GM21526 (cell line): Measurements from ENCODE around the gene RECK.
A peak's percentile ranks its signal among the peaks of the same experiment; 100 is the strongest.
"Not testable (repeated sequence)": the region's sequence is repeated elsewhere in the genome, so short reads cannot be mapped to it uniquely, and the experiment has no call there.

Experiments used
- ATAC-seq: cut with Tn5 transposase; IDR thresholded peaks from one replicate; pipeline ENCODE4 v1.9.1; 2021; ENCODE audit warnings: moderate library complexity; ENCODE audit not compliant: unreplicated experiment, low FRiP score

The RECK gene

GRCh38 chr9:36150574-36151315 lies 114.0 kb downstream of the RECK start:
- no peak for ATAC-seq

DNA sequence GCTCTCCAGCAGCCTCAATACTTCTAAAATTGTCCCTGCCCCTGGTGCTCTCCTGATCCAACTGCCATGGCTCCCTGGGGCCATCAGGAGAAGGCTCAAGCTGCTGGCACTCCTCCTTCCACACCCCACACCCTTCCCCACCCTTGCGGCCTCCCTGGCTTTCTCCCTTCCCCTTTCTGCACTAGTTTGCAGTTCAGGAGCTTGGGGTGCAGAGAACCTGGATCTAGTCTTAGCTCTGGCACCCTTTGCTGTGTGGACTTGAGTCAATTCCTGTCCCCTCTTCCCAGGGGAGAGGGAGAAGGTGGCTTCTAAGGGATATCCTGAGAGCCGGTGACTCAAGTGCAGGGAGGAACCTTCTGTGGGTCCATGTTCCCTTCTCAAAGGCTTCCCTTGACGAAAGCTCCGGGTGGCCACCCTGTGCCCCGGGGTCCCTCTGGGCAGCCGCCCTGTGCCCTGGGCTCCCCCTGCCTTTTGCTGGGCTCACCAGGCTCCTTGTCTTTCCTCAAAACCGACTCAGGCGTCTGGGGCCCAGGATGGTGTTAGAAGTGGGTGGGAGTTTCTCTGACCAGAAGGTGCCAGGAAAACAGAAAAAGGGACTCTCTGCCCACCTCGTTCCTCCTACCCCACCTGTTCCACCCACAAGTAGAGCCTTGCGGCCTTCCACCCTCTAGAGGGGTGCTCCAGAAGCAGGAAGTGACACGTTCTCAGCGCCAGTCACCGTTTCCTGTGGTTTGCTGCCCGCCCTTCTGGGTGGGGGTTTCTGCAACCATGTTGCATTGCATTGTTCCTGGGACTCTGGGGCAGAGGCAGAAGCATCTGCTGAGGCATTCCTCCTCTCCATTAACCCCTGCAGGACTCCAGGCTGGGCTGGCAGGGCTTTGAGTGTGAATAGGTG lies 114.8 kb downstream of the RECK start:
- peak; percentile 77 for ATAC-seq

GRCh38 chr9:36152741-36153438 lies 116.2 kb downstream of the RECK start:
- ATAC-seq = no peak

DNA sequence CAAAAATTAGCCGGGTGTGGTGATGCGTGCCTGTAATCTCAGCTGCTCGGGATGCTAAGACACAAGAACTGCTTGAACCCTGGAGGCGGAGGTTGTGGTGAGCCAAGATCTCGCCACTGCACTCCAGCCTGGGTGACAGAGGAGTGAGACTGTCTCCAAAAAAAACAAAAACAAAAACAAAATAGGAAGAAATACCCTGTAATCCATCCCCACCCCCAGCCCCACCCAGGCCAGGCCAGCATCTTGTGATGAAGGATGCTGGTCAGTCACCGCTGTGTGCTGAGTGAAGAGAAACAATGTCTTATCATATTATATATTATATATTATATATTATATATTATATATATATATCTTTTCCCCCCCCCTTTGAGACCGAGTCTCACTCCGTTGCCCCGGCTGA lies 117.0 kb downstream of the RECK start:
- no peak for ATAC-seq

DNA sequence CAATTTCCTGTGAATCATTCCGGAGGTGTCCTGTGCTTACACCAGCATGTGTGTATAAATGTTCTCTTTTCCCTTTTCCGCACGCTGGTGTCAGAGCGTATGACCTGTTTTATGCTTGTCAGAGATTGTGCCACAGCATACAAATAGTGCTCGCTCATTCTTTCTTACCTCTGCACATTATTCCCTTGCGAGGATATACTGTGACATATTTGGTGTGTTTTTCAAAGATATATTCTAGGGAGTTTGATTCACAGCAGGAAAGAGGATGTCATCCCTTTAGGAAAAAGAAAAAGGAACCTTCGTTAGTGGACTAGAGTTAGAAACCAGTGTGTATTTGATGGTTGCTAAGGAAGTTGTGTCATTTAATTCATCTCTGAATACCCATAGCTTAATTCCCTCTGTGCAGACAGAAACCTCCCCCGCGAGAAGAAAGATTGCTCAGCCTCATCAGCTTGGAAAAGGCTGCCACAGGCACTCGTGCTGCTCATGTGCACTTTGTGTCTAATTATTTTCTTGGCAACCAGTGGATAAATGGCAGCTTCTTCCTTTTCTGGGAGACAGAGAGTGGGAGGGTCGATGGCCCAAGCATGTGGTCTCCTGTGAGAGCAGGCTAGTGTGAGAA lies 117.7 kb downstream of the RECK start:
- no peak for ATAC-seq

DNA sequence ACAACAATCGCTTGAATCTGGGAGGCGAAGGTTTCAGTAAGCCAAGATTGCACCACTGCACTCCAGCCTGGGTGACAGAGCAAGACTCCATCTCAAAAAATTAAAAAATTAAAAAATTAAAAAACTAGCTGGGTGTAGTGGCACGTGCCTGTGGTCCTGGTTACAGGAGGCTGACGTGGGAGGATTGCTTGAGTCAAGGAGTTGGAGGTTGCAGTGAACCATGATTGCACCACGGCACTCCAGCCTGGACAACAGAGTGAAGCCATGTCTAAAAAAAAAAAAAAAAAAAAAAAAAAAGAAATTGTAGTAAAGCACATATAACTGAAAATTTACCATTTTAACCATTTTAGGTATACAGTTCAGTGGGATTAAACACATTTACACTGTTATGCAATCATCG lies 119.4 kb downstream of the RECK start:
- ATAC-seq = no peak

GRCh38 chr9:36158122-36158521 lies 121.4 kb downstream of the RECK start:
- no peak for ATAC-seq

DNA sequence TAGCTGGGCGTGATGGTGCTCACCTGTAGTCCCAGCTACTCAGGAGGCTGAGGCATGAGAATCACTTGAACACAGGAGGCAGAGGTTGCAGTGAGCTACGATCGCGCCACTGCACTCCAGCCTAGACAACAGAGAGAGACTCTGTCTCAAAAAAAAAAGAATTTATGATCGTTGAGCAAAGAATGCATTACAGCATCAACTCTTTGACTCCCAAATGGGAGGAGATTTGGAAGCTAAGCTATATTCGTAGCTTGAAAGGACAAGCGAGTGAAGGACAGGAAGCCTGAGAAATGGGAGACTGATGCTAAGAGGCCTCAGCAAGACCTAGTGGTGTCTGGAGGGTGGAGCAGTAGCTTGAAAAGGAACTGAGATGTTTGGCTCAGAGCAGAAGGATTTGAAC lies 122.2 kb downstream of the RECK start:
- ATAC-seq = no peak

- ATAC-seq = not testable (repeated sequence)
Observed at GRCh38 chr9:36159509-36159908, 122.8 kb downstream of the RECK start.

GRCh38 chr9:36160126-36160525 lies 123.4 kb downstream of the RECK start:
- not testable (repeated sequence) for ATAC-seq

GRCh38 chr9:36161187-36161586 lies 124.5 kb downstream of the RECK start:
- ATAC-seq = no peak

DNA sequence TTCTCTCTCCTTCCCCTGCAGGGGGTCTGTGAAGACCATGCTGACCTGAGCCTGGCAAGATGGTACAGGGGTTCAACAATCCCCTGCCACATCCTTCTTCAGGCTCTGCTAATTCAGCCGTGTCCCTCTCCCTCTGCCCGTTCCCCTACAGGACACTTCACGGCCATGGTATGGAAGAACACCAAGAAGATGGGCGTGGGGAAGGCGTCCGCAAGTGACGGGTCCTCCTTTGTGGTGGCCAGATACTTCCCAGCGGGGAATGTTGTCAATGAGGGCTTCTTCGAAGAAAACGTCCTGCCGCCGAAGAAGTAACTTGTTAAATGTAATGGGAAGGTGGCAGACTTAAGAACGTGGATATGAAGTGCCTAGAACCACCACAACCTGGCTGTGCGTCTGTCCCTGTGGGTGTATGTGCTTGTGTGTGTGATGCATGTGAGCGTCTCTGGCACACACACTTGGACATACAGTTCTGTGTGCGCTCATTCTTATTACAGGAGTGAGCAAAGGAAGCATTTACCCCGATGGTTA lies 125.6 kb downstream of the RECK start:
- ATAC-seq = no peak

GRCh38 chr9:36163049-36163785 lies 126.5 kb downstream of the RECK start:
- no peak for ATAC-seq

DNA sequence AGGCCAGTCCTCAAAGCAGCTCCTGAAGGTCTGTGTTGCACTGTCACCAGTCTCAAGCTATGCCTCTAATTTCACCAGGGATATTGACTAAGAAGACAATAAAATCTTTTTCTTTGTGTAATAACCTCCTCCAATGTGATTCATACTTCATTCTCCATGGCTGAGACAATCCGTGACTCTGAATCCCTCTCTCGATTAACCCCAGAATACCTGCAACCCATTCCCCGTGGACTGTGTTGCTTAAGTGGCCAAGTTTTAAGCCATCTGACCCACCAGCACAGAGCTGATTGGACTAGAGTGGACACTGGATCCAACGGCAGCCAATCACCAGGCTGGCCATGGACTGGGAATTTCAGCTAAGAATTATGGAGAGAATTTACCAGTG lies 127.1 kb downstream of the RECK start:
- no peak for ATAC-seq

DNA sequence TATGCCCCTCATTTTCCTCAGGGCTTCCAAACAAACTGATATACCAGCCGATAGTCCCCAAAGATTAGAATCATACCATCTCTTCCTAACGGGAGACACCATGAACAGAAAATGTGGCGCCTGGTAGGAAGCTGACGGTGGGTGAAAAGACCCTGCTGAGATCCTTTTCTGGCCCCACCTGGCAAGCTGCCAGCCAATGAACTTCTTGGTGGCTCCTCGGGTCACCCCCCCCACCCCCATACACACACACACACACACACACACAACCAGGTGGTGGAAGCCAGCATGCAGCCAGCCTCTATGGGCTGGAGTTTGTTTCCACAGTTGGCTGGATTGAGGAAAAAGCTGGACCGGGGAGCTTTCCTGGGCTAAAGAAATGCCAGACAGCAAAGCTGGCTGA lies 127.7 kb downstream of the RECK start:
- no peak for ATAC-seq

DNA sequence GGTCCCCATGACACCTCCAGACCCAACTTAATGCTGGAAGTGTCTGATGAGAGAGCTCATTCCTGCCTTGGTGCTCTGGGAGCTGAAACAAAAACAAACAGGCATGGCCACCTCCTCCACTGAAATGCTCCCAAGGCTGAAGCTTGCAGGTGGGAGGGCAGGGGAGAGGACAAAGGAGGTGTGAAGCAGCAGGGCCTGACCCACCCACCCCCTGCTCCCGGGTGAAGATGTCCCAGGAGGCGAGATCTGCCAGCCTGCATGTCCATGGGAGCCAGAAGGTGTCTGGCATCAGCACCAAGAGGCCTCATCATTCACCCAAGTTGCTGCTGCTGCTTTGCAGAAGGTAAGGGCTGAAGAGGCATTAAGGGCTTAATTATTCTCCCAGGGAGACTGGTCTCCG lies 128.3 kb downstream of the RECK start:
- ATAC-seq = no peak

DNA sequence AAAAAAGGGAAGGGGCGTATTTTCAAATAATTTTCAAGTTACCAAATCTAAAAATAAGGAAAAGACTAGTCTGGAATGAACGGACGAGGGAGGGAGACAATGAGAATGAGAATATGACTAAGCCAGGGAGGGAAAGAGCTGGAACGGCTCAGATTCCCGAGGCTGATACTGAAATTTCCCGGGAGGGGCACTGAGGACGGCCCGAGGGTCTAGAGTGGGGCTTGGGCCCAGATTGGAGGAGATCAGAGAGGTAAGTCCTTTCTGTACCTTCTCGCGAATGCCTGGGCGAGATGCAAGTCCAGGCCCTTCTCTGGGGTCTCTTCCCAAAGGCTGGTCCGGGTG lies 129.1 kb downstream of the RECK start:
- no peak for ATAC-seq

DNA sequence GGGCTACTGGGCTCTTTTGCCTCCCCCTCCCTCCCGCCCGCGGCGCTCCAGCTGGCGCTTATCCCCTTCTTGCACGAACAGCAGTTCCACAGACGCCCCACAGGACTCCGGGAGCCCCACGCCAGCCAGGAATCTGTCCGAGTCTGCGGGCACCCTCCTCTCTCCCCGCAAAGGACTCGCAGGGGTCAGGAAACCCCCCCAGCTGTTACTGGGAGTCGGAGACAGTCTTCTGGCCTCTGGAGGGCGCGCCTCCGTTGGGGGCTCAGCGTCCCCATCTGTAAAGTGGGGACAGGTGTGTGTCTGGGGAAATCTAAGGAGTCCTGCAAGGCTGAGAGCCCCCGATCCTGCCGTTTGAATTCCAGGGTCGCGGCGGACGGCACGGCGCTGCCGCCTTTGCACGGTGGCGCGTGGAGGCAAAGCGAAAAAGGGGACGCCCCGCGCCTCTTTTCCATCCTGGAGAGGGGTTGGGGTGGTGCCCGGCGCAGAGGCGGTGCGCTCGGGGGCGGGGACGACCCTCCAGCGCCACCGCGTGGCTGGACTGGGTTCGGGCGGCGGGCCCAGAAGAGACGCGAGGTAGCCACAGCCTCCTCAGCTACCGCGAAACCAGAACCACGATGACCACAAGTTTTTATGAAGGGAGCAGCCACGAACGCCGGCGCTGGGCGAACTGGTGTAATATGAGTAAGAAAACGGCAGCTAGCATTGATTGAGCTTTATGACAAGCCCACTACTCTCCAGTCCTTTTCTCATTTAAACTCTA lies 129.6 kb downstream of the RECK start:
- ATAC-seq = peak; percentile 81

DNA sequence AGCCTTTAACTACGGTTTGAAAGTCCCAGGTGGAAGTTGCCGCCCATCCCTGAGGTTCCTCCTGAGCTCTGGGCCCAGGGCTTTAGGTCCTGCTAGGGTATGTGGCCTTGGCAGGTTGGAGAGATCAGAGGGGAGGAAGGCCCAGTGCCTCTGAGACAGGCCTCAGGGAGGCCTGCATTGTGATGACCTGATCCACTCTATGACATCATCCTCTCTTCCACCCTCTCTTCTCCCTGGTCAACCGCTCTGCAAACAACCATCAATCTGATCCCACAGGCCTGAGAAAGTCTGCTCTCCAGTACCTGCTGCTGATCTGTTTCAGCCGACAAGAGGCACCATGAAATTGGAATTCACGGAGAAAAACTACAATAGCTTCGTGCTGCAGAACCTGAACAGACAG lies 132.5 kb downstream of the RECK start, which contains the start of gene CCIN:
Gene CCIN (plus strand): TSS at position 223 of the 400 bp plus-strand sequence. CDS start 115 bp downstream, at position 338.
- ATAC-seq = no peak
